Immature natural killer cell (primary cell): ENCODE results near the gene SELE. TPM values are rescaled to one million over a fixed set of nuclear protein-coding genes. Genes with fewer than 3 reads are reported as not detected.

ENCODE experiments used
- DNase-seq, 3 donors: peaks; one replicate each; pipeline ENCODE4 v3.0.0; 2022; ENCODE audit warnings: mixed read lengths in 1 of 3
- H3K27ac Mint-ChIP-seq, 6 donors: one replicate each; pipeline ENCODE4 v1.8.0; 2020; ENCODE audit warnings: mixed read lengths in 6 of 6, mild to moderate bottlenecking in 5 of 6, inconsistent platforms in 4 of 6, moderate library complexity in 3 of 6
- H3K27me3 Mint-ChIP-seq, 3 donors: one replicate each; pipeline ENCODE4 v1.8.0; 2020 to 2021; ENCODE audit warnings: low read depth in 3 of 3, mild to moderate bottlenecking in 3 of 3, mixed read lengths in 3 of 3, moderate library complexity in 3 of 3, inconsistent platforms in 1 of 3
- H3K36me3 Mint-ChIP-seq, 3 donors: one replicate each; pipeline ENCODE4 v1.8.0; 2020; ENCODE audit warnings: mixed read lengths in 3 of 3, inconsistent platforms in 2 of 3, mild to moderate bottlenecking in 2 of 3
- H3K4me1 Mint-ChIP-seq, 2 donors: one replicate each; pipeline ENCODE4 v1.8.0; 2020; ENCODE audit warnings: inconsistent platforms in 2 of 2, mild to moderate bottlenecking in 2 of 2, mixed read lengths in 2 of 2, moderate library complexity in 1 of 2
- H3K4me3 Mint-ChIP-seq, 5 donors: one replicate each; pipeline ENCODE4 v1.8.0; 2020; ENCODE audit warnings: mild to moderate bottlenecking in 5 of 5, mixed read lengths in 5 of 5, inconsistent platforms in 3 of 5, moderate library complexity in 3 of 5
- H3K9me3 Mint-ChIP-seq, 6 donors: one replicate each; pipeline ENCODE4 v1.8.0; 2020; ENCODE audit warnings: mild to moderate bottlenecking in 6 of 6, mixed read lengths in 6 of 6, inconsistent platforms in 4 of 6, moderate library complexity in 3 of 6
- polyA plus RNA-seq, 3 donors: library from polyadenylated mRNA; unstranded; fragments of 300-500 nt; fragmentation: Illumina TruSeq; gene quantifications; one replicate each; pipeline ENCODE4 v1.2.3, GENCODE V29; 2021

The SELE gene
- not detected for polyA plus RNA-seq

- Mint-ChIP-seq H3K27me3 (peaks cover 0 to 5% (median 4%) of the 10 kb centered on the region in 3 donors), H3K9me3 (no peaks in the 10 kb centered on the region), H3K27ac (no peak within 1 kb of the TSS), H3K4me3 (no peak within 1 kb of the TSS), H3K4me1 (no peaks in the 10 kb centered on the region), H3K36me3 (no peaks in the 10 kb centered on the region)
- no peak for DNase-seq
These were observed at the start of gene SELE for GRCh38 chr1:169733924-169734323. Gene SELE, minus strand, starts transcription at chr1:169734079. Its CDS starts 467 bp downstream, at chr1:169733612.

DNA sequence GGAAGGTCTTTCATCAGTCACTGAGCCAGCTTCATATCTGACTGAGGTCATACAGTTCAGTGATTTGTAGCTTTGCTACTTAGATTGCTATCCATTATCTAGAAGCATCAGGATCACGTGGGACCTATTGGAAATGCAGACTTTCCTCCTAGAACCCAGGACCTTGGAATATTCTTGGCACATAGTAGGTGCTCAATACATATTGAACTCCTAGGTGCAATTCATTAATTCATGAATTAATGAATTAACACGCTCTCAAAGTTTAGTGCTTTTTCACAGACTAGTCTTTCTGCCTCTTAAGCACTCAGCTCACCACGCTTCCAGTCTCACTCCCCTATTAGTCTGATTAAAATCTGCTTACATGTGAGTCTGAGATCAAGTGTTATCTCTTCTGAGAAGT, 48.7 kb upstream of the SELE start:
- Mint-ChIP-seq H3K27ac (no peak overlapping the region), H3K27me3 (peaks cover 6 to 16% (median 7%) of the 10 kb centered on the region in 3 donors), H3K4me1 (no peaks in the 10 kb centered on the region), H3K9me3 (no peaks in the 10 kb centered on the region), H3K36me3 (no peaks in the 10 kb centered on the region), H3K4me3 (no peak overlapping the region)
- no peak for DNase-seq

GRCh38 chr1:169779970-169780369, 46.1 kb upstream of the SELE start:
- Mint-ChIP-seq H3K27me3 (peaks cover 5 to 9% (median 6%) of the 10 kb centered on the region in 3 donors), H3K27ac (no peak overlapping the region)
- DNase-seq, result no peak

GRCh38 chr1:169779150-169779549, 45.3 kb upstream of the SELE start:
- Mint-ChIP-seq H3K4me1 (no peaks in the 10 kb centered on the region), H3K4me3 (no peak overlapping the region), H3K27me3 (peaks cover 0 to 5% (median 4%) of the 10 kb centered on the region in 3 donors), H3K36me3 (no peaks in the 10 kb centered on the region), H3K27ac (no peak overlapping the region), H3K9me3 (no peaks in the 10 kb centered on the region)
- DNase-seq, result no peak

More at GRCh38 chr1:169779970-169780369, 46.1 kb upstream of the SELE start:
- H3K36me3 Mint-ChIP-seq, result no peaks in the 10 kb centered on the region
- no peaks in the 10 kb centered on the region for H3K9me3 Mint-ChIP-seq
- no peak overlapping the region for H3K4me3 Mint-ChIP-seq
- no peaks in the 10 kb centered on the region for H3K4me1 Mint-ChIP-seq

DNA sequence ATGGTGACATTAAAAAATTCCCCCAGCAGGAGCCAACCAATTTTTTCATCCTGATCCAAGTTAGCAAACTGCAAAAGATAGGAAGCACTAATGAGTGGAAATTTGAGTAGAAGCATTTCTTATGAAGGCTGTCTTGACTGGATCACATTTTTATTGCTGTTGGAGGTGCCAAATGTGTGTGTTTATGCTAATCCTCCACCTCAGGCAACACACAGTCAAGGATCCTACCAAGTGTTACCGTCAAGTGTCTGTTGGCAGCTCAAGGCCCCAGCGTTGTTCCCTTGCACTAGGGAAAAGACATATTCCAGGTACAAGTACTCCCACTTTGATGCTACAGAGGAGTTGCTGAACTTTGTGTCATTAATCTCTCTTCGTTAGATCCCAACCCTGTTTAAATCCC, 42.6 kb upstream of the SELE start:
- H3K9me3 Mint-ChIP-seq, result no peaks in the 10 kb centered on the region
- no peak overlapping the region for H3K4me3 Mint-ChIP-seq
- no peaks in the 10 kb centered on the region for H3K36me3 Mint-ChIP-seq
- H3K27me3 Mint-ChIP-seq, result peaks cover 0 to 2% (median 0%) of the 10 kb centered on the region in 3 donors
- no peak for DNase-seq
- H3K4me1 Mint-ChIP-seq, result no peaks in the 10 kb centered on the region
- no peak overlapping the region for H3K27ac Mint-ChIP-seq

- no peak overlapping the region for H3K4me3 Mint-ChIP-seq
- no peak overlapping the region for H3K27ac Mint-ChIP-seq
- H3K9me3 Mint-ChIP-seq, result no peaks in the 10 kb centered on the region
- H3K36me3 Mint-ChIP-seq, result no peaks in the 10 kb centered on the region
- peaks cover 0 to 14% (median 3%) of the 10 kb centered on the region in 3 donors for H3K27me3 Mint-ChIP-seq
- H3K4me1 Mint-ChIP-seq, result no peaks in the 10 kb centered on the region
- no peak for DNase-seq
These were observed 34.3 kb upstream of the SELE start for GRCh38 chr1:169768161-169768560.

DNA sequence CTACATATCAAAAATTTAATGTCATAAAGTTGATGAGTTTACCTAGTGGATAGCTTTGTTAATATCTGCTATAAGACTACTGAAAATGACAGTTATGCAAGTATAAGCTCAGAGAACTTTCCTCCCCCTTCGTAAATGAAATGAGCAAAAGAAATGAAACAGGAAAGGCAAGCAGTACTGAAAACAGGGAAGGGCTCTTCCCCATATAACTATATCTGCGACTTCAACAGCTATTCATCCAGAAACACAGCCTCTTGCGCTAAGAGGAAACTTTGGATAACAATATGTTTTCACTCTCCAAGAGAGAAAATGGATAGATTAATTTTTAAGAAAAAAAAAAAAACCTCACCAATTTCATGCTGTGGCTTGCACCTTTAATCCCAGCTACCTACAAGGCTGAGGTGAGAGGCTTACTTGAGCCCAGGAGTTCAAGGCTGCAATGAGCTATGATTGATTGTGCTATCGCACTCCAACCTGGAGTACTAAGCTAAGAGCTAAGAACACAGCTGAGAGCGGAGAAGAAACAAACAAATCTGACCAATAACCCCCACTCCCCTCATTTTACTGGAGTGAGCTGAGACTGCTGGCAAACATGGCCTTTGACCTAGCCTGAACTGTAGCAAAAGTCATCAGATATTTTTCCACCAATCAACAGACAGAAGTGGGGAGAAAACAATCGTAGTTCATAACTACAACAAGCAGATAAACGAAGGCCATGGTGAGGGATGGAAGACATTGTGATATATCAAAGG, 31.9 kb upstream of the SELE start:
- Mint-ChIP-seq H3K9me3 (no peaks in the 10 kb centered on the region), H3K27ac (no peak overlapping the region), H3K36me3 (no peaks in the 10 kb centered on the region), H3K4me1 (no peaks in the 10 kb centered on the region), H3K4me3 (no peak overlapping the region), H3K27me3 (peaks cover 0 to 14% (median 3%) of the 10 kb centered on the region in 3 donors)
- DNase-seq, result no peak

GRCh38 chr1:169764919-169765318, 31.0 kb upstream of the SELE start:
- Mint-ChIP-seq H3K36me3 (no peaks in the 10 kb centered on the region), H3K4me3 (no peak overlapping the region), H3K4me1 (no peaks in the 10 kb centered on the region), H3K27me3 (peaks cover 0 to 14% (median 3%) of the 10 kb centered on the region in 3 donors), H3K9me3 (no peaks in the 10 kb centered on the region), H3K27ac (no peak overlapping the region)
- no peak for DNase-seq

- Mint-ChIP-seq H3K4me3 (no peak overlapping the region), H3K27ac (no peak overlapping the region), H3K4me1 (no peaks in the 10 kb centered on the region), H3K9me3 (no peaks in the 10 kb centered on the region), H3K36me3 (no peaks in the 10 kb centered on the region), H3K27me3 (peaks cover 0 to 11% (median 3%) of the 10 kb centered on the region in 3 donors)
- DNase-seq, result no peak
These were observed 28.8 kb upstream of the SELE start for GRCh38 chr1:169762699-169763098.

DNA sequence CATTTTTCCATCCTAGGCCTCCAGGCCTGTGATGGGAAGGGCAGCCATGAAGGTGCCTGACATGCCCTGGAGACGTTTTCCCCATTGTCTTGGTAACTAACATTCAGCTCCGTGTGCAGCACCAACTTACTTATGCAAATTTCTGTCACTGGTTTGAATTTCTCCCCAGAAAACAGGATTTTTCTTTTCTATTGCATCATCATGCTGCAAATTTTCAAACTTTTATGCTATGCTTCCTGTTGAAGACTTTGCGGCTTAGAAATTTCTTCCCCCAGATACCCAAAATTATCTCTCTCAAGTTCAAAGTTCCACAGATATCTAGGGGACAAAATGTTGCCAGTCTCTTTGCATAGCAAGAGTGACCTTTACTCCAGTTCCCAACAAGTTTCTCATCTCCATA, 25.2 kb upstream of the SELE start:
- Mint-ChIP-seq H3K4me1 (no peaks in the 10 kb centered on the region), H3K27ac (no peak overlapping the region), H3K27me3 (peaks cover 0 to 5% (median 4%) of the 10 kb centered on the region in 3 donors), H3K9me3 (no peaks in the 10 kb centered on the region), H3K36me3 (no peaks in the 10 kb centered on the region), H3K4me3 (no peak overlapping the region)
- no peak for DNase-seq

GRCh38 chr1:169753549-169753948, 19.7 kb upstream of the SELE start:
- H3K36me3 Mint-ChIP-seq, result no peaks in the 10 kb centered on the region
- no peak for DNase-seq
- H3K4me1 Mint-ChIP-seq, result no peaks in the 10 kb centered on the region
- H3K27me3 Mint-ChIP-seq, result peaks cover 0 to 4% (median 0%) of the 10 kb centered on the region in 3 donors
- no peak overlapping the region for H3K4me3 Mint-ChIP-seq
- H3K9me3 Mint-ChIP-seq, result no peaks in the 10 kb centered on the region
- H3K27ac Mint-ChIP-seq, result no peak overlapping the region

DNA sequence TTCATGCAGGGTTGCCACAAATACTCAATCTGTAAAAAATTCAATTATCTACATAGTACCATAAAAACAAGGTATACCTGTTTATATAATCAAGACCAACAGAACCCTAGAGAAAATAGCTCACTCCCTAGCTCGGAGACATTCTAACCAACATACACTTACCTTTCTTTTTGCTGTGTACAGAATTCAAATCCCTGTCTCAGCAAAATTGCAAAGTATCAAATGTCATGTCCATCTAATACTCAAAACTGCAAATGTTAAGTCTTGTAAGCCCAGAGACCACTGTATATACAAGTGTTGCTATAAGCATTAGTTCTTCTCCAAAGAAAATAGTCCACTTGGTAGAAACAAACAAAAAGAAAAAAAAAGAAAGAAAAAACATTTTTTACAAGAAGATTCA, 16.2 kb upstream of the SELE start:
- H3K9me3 Mint-ChIP-seq, result no peaks in the 10 kb centered on the region
- H3K4me1 Mint-ChIP-seq, result no peaks in the 10 kb centered on the region
- H3K4me3 Mint-ChIP-seq, result no peak overlapping the region
- H3K27ac Mint-ChIP-seq, result no peak overlapping the region
- H3K27me3 Mint-ChIP-seq, result peaks cover 0 to 4% (median 3%) of the 10 kb centered on the region in 3 donors
- no peaks in the 10 kb centered on the region for H3K36me3 Mint-ChIP-seq
- DNase-seq, result no peak

GRCh38 chr1:169746550-169746949, 12.7 kb upstream of the SELE start:
- Mint-ChIP-seq H3K27ac (no peak overlapping the region), H3K9me3 (no peaks in the 10 kb centered on the region), H3K36me3 (no peaks in the 10 kb centered on the region), H3K27me3 (peaks cover 0 to 7% (median 3%) of the 10 kb centered on the region in 3 donors), H3K4me1 (no peaks in the 10 kb centered on the region), H3K4me3 (no peak overlapping the region)
- no peak for DNase-seq

DNA sequence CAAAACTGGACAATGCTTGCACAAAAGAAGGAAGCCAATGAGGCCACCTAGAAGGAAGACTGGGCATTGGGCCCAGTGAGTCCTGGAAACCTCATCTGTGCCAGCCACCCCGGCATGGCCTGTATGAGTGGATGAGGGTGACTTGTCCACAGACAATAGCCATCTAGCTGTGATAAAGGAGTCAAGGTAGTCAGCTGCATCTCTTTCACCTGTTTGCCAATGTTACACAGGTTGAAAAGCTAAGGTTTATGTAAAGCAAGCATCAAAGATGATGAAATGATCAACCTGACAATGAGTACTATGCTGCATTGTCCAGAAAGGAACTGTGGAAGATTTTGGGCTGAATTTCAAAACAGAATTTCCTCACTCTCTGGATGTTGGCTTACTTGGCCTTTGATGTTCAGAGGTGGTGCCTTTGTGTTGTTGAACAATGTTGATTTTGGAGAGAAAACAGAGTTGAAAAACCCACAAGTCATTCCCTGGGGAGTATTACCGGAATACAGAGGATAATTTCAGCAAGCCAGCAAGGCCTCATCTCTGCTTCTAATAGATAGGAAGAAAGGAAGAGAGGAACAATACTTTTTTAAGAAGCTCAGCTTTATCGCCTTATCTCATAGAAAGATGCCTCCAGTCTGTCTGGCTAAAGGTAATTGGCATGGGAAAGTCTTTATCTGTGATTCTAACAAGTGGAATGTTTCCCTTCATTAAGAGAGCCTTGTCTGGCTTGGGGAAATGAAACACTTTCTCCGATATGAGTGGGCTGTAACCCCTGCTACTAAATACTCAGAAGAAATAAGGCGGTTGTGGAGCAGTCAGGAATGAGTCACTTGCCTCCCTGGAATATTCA, 11.4 kb upstream of the SELE start:
- Mint-ChIP-seq H3K4me3 (no peak overlapping the region), H3K27ac (no peak overlapping the region), H3K4me1 (no peaks in the 10 kb centered on the region), H3K27me3 (peaks cover 0 to 7% (median 3%) of the 10 kb centered on the region in 3 donors), H3K36me3 (no peaks in the 10 kb centered on the region), H3K9me3 (no peaks in the 10 kb centered on the region)
- DNase-seq, result no peak
